Heart right ventricle (tissue), 16 donors: ENCODE data around the gene KCNT1. TPM values are rescaled to one million over a fixed set of nuclear protein-coding genes. Genes with fewer than 3 reads are reported as not detected.

Source experiments
- ATAC-seq, 8 donors: fragments of 200-7000 bp; cut with Tn5 transposase; one replicate each; pipeline ENCODE4 v1.9.1; 2020; ENCODE audit warnings: mild to moderate bottlenecking in 8 of 8, moderate library complexity in 8 of 8, moderate number of reproducible peaks in 1 of 8
- DNase-seq, 2 donors: peaks; one replicate each; pipeline ENCODE4 v3.0.0-alpha.2; 2020
- H3K27ac ChIP-seq, 10 donors: fragments of 200-600 bp; sonication (generic) in 2 of 10; one replicate each; pipeline versions ENCODE4 v1.5.0 to v1.8.0; 2020 to 2022; ENCODE audit warnings: mild to moderate bottlenecking in 3 of 10
- H3K27me3 ChIP-seq, 7 donors: fragments of 200-600 bp; one replicate each; pipeline ENCODE4 v1.8.0; 2021 to 2022; ENCODE audit warnings: mild to moderate bottlenecking in 2 of 7
- H3K36me3 ChIP-seq, 9 donors: fragments of 200-600 bp; sonication (generic) in 1 of 9; one replicate each; pipeline versions ENCODE4 v1.5.0 to v1.8.0; 2020 to 2022; ENCODE audit warnings: mild to moderate bottlenecking in 2 of 9
- H3K4me1 ChIP-seq, 9 donors: fragments of 200-600 bp; sonication (generic) in 1 of 9; one replicate each; pipeline versions ENCODE4 v1.5.0 to v1.8.0; 2020 to 2022; ENCODE audit warnings: mild to moderate bottlenecking in 4 of 9
- H3K4me3 ChIP-seq, 10 donors: fragments of 200-600 bp; sonication (generic) in 2 of 10; one replicate each; pipeline versions ENCODE4 v1.5.0 to v1.8.0; 2020 to 2022; ENCODE audit warnings: mild to moderate bottlenecking in 7 of 10, moderate library complexity in 2 of 10
- H3K9me3 ChIP-seq, 11 donors: fragments of 200-600 bp in 10 of 11; sonication (generic) in 2 of 11; one replicate each; pipeline versions ENCODE4 v1.5.0 to v1.8.0; 2013 to 2022; ENCODE audit warnings: mild to moderate bottlenecking in 2 of 11, control low read depth in 1 of 11, moderate library complexity in 1 of 11
- WGBS, 2 donors: extraction: QIAGEN DNeasy Blood & Tissue Kit; methylation state at CpG; one replicate each; pipeline ENCODE4 v1.1.7; 2013; ENCODE audit warnings: inconsistent platforms in 1 of 2; 5-methylcytosine and 5-hydroxymethylcytosine counted together
- intact Hi-C, 10 donors: fragments of 100-400 bp; cut with DNase I; formaldehyde crosslinking; loops; one replicate each; pipeline versions ENCODE4 v1.11.1 to v1.14.2; 2022
- polyA plus RNA-seq, 2 donors: library from polyadenylated mRNA; stranded (reverse); fragments of 200-250 nt; gene quantifications; one replicate each; pipeline ENCODE4 v1.2.3, GENCODE V29; 2013
- total RNA-seq, 10 donors: library from RNA; stranded (reverse); fragmentation: NEBNext Ultra II Directional in 3 of 10; extraction: Animal tissue kit (Norgen Biotek cat#: 25700) in 3 of 10; gene quantifications; one replicate each; pipeline versions ENCODE4 v1.2.1 to v1.2.4, GENCODE V29; 2021 to 2023
- TF ChIP-seq, protein P1 (sequence below), 9 donors: fragments of 200-600 bp; sonication (generic) in 2 of 9; IDR thresholded peaks; one replicate each; pipeline versions ENCODE4 v1.5.0 to v1.8.0; 2021 to 2022; ENCODE audit warnings: antibody characterized with exemption in 9 of 9, mild to moderate bottlenecking in 5 of 9, moderate library complexity in 1 of 9
- donor health status: Arrhythmogenic right ventricular cardiomyopathy.
- donor health status: ischemic (EF 13 %, LVEDD 7.1; RV severe dilation, severe dysfunction).
- donor health status: healthy with polysubstance abuse.
- donor health status: DM: no; HTN: yes; CAD: no.
- donor health status: DM: no; HTN: no; CAD: no.
- donor health status: ischemic (EF 25% LVEDD 6.9; RV normal size, moderate dysfunction).
- donor health status: ischemic (EF 25% LVEDD 5.7; RV mildly dilated, moderate dysfunction).
- donor health status: healthy.
- donor health status: DM: yes; HTN: yes; CAD: no.
- donor health status: Ischemic cardiomyopathy.
- donor health status: ischemic (EF 35%, LVEDD 5.7; RV mildly dilated, moderate dysfunction).
- donor health status: nonischemic (EF 11% LVEDD 7.7; RV severe dilation, severe dysfunction).
- donor health status: DM: yes; HTN: yes; CAD: no.
- donor health status: PGD.
- donor health status: ischemic (EF 29% LVEDD 5.4; RV normal size, mild dysfunction).
- donor health status: nonischemic (EF 23%, LVEDD 6.1; RV moderate dilation, normal function).

The KCNT1 gene
- total and polyA plus RNA-seq, 12 donors = 0.14 to 14.1 (median 4.2) TPM

DNA sequence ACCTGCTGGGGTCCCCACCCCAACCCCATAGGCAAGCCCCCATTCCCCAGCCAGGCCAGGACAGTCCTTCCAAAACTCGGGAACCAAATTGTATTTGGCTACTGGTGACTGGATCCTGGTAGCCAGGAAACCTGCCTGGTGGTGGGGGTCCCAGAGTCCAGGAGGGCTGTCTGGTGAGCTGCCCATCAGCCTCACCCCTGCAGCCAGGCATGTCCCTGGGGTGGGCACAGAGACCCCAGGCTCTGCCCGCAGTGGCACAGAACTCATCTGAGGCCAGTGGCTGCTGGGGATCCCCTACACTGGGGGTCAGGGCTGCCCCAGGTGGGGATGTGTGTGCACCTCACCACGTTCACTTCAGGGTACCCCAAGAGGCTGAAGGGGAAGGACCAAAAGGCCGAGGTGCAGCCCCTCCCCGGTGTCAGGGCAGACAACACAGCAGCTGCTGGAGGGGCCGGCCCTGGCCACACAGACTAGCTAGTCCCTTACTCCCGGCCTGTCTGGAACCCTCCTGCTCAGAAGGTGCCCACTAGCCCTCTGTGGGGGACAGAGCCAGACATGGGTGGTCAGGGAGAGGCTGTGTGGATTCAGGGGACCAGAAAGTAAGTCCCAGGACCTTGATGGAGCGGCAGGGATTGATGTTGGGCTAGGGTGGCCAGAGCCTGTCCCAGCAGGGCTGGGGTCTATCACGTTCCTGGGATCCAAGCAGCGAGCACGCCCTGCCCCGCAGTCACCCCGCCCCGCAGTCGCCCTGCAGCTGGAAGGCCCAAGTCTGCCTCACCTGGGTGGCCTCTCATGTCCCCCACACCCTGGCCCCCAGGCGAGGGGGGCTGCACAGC lies 91.5 kb downstream of the KCNT1 start:
- DNase-seq (no peak), ATAC-seq (no peak)
- H3K27me3 ChIP-seq = peaks cover 0 to 31% (median 0%) of the 10 kb centered on the region in 7 donors
- intact Hi-C loops = loop anchor here in 3 of 10 donors (10.0 kb wide), 2 partner anchors 61 to 331 kb away; no protein-coding TSS in a partner anchor
- H3K4me3 ChIP-seq = no peak overlapping the region
- TF ChIP-seq, protein P1, sequence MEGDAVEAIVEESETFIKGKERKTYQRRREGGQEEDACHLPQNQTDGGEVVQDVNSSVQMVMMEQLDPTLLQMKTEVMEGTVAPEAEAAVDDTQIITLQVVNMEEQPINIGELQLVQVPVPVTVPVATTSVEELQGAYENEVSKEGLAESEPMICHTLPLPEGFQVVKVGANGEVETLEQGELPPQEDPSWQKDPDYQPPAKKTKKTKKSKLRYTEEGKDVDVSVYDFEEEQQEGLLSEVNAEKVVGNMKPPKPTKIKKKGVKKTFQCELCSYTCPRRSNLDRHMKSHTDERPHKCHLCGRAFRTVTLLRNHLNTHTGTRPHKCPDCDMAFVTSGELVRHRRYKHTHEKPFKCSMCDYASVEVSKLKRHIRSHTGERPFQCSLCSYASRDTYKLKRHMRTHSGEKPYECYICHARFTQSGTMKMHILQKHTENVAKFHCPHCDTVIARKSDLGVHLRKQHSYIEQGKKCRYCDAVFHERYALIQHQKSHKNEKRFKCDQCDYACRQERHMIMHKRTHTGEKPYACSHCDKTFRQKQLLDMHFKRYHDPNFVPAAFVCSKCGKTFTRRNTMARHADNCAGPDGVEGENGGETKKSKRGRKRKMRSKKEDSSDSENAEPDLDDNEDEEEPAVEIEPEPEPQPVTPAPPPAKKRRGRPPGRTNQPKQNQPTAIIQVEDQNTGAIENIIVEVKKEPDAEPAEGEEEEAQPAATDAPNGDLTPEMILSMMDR (IDR thresholded peaks at IDR 0.05) = no peak
- H3K9me3 ChIP-seq = no peaks in the 10 kb centered on the region
- WGBS, 2 donors = 88 to 89% methylated on average over 16 of the region's 16 CpGs
- H3K4me1 ChIP-seq = peaks cover 6 to 16% (median 10%) of the 10 kb centered on the region in 9 donors
- H3K27ac ChIP-seq = no peak overlapping the region
- H3K36me3 ChIP-seq = no peaks in the 10 kb centered on the region

DNA sequence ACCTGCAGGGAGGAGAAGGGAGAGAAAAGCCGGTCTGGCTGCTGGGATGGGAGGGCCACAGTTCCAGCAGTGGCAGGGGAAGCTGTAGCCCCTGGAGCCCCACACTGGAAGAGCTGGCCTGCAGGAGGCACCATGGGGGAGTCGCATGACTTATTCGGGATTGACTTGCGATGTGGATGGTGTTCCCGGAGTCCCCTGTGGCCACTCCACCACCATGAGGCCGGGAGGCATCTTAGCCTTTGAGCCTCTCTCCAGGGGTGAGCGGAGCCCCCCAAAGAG lies 92.0 kb downstream of the KCNT1 start:
- intact Hi-C loops = loop anchor here in 3 of 10 donors (10.0 kb wide), 2 partner anchors 61 to 331 kb away; no protein-coding TSS in a partner anchor
- peaks cover 6 to 19% (median 11%) of the 10 kb centered on the region in 9 donors for H3K4me1 ChIP-seq
- 79 to 80% methylated on average over 7 of the region's 7 CpGs for WGBS, 2 donors
- H3K9me3 ChIP-seq = no peaks in the 10 kb centered on the region
- TF ChIP-seq, protein P1 (IDR thresholded peaks at IDR 0.05) = no peak
- no peak for DNase-seq
- peaks cover 0 to 29% (median 0%) of the 10 kb centered on the region in 7 donors for H3K27me3 ChIP-seq
- ATAC-seq = no peak
- H3K4me3 ChIP-seq = no peak overlapping the region
- no peaks in the 10 kb centered on the region for H3K36me3 ChIP-seq
- H3K27ac ChIP-seq = no peak overlapping the region

DNA sequence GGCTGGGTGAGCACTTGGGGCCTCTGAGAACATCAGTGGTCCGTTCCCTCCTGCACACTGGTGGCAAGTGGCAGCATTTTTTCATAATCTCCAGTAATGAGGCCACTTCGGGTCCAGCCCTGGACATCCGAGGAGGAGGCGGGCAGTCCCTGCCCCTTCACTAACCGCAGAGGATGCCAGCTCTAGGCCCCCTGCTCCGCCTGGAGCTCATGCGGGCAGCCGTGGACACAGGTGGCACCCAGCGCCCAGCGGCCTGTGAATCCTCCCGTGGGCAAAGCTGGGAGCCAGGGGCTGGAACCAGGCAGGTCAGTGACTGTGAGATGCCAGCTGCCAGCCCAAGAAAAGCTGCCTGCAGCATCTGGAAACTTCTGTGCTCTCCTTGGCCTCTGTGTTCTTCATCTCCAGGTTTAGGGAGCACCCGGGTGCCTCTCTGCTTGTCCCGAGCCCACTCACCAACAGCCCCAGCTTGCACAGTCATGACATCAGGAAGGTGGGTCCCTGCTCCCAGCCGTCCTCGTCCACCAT lies 92.4 kb downstream of the KCNT1 start:
- peaks cover 6 to 19% (median 11%) of the 10 kb centered on the region in 9 donors for H3K4me1 ChIP-seq
- intact Hi-C loops = loop anchor here in 3 of 10 donors (10.0 kb wide), 2 partner anchors 60 to 330 kb away; no protein-coding TSS in a partner anchor
- H3K4me3 ChIP-seq = no peak overlapping the region
- H3K36me3 ChIP-seq = no peaks in the 10 kb centered on the region
- peaks cover 0 to 29% (median 0%) of the 10 kb centered on the region in 7 donors for H3K27me3 ChIP-seq
- 89 to 90% methylated on average over 15 of the region's 15 CpGs for WGBS, 2 donors
- H3K27ac ChIP-seq = no peak overlapping the region
- no peaks in the 10 kb centered on the region for H3K9me3 ChIP-seq
- TF ChIP-seq, protein P1 (IDR thresholded peaks at IDR 0.05) = no peak
- no peak for DNase-seq
- ATAC-seq = no peak

DNA sequence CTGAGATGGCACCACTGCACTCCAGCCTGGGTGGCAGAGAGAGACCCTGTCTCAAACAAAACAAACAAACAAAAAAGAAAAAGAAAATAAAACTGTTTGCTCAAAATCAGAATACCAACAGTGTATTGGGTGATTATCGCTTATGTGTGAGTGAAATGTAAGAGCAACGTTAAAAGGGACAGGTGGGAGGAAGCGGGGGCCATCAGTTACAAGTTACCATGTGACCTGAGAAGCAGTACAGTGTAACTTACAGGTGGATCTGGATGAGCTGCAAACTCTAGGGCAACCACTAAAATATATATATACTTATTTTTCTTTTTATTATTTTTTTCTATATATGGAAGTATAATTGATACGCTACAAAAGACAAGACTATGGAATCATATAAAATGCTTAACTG lies 93.4 kb downstream of the KCNT1 start:
- Histone ChIP-seq H3K36me3 (no peaks in the 10 kb centered on the region), H3K4me1 (peaks cover 6 to 19% (median 11%) of the 10 kb centered on the region in 9 donors), H3K4me3 (no peak overlapping the region), H3K27ac (no peak overlapping the region), H3K9me3 (no peaks in the 10 kb centered on the region), H3K27me3 (peaks cover 0 to 22% (median 0%) of the 10 kb centered on the region in 7 donors)
- DNase-seq = no peak
- WGBS, 2 donors = 86 to 89% methylated on average over 4 of the region's 4 CpGs
- TF ChIP-seq, protein P1 (IDR thresholded peaks at IDR 0.05) = no peak
- ATAC-seq = no peak
- intact Hi-C loops = loop anchor here in 4 of 10 donors (5.0 to 10.0 kb wide), 3 partner anchors 59 to 329 kb away; no protein-coding TSS in a partner anchor
